ENCODE results near the gene KLHL2. TPM values are rescaled to one million over a fixed set of nuclear protein-coding genes. Genes with fewer than 3 reads are reported as not detected.

The KLHL2 gene
- total RNA-seq, 4 donors from 2014 or later: 16.8 to 26.7 (median 21.2) TPM

DNA sequence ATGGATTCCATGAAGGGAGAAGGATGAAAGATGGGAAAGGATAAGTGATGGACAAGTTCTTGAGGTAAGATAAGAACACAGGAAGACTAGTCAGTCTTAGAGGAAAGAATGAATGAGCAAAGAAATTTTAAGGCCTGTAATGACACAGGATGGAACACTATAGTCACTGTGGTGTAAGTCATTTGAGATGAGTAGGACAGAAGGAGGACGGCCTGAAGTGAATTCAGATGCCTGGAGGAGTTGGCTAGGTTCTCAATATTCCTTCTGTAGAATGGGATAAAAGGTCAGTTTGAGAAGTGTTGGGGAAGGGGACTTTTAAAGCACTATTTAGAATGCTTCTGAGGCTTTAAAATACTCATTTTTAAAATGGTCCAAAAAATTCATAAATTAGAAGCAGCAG, 124.0 kb downstream of the KLHL2 start:
- TF ChIP-seq, protein P1, sequence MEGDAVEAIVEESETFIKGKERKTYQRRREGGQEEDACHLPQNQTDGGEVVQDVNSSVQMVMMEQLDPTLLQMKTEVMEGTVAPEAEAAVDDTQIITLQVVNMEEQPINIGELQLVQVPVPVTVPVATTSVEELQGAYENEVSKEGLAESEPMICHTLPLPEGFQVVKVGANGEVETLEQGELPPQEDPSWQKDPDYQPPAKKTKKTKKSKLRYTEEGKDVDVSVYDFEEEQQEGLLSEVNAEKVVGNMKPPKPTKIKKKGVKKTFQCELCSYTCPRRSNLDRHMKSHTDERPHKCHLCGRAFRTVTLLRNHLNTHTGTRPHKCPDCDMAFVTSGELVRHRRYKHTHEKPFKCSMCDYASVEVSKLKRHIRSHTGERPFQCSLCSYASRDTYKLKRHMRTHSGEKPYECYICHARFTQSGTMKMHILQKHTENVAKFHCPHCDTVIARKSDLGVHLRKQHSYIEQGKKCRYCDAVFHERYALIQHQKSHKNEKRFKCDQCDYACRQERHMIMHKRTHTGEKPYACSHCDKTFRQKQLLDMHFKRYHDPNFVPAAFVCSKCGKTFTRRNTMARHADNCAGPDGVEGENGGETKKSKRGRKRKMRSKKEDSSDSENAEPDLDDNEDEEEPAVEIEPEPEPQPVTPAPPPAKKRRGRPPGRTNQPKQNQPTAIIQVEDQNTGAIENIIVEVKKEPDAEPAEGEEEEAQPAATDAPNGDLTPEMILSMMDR (IDR thresholded peaks at IDR 0.05; ENCODE audit: low read depth): no peak

DNA sequence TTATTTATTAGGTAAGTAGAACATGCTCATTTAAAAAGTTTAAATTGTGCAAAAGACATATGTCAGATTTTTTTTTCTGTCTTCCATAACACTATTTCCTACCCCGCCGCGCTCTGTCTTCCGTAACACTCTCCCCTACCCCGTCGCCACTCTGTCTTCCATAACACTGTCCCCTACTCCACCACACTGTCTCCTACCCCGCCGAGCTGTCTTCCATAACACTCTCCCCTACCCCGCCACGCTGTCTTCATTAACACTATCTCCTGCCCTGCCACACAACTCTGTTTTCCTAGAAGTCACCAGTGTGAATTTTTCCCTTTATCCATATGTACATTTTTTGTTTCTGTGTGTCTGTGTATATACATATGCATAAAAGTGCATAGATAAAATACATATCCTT, 124.5 kb downstream of the KLHL2 start:
- TF ChIP-seq, protein P1 (IDR thresholded peaks at IDR 0.05; ENCODE audit: low read depth): no peak

DNA sequence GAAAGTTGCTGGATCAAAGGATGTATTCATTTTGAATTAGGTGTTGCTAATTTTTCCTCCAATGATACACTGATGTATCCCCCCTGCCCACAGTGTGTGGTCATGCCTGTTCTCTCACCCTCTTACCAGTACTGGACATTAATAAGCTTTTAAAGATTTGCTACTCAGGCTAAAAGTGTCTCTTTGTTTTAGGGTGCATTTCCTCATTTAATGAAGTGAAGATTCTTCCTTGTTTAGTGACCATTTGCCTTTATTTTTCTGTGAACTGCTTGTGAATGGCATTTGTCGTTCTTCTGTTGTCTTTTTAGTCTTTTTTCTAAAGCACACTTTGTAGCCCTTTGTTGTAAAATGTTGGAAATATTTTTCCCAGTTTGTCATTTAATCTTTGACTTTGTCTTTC, 125.1 kb downstream of the KLHL2 start:
- TF ChIP-seq, protein P1 (IDR thresholded peaks at IDR 0.05; ENCODE audit: low read depth): no peak

DNA sequence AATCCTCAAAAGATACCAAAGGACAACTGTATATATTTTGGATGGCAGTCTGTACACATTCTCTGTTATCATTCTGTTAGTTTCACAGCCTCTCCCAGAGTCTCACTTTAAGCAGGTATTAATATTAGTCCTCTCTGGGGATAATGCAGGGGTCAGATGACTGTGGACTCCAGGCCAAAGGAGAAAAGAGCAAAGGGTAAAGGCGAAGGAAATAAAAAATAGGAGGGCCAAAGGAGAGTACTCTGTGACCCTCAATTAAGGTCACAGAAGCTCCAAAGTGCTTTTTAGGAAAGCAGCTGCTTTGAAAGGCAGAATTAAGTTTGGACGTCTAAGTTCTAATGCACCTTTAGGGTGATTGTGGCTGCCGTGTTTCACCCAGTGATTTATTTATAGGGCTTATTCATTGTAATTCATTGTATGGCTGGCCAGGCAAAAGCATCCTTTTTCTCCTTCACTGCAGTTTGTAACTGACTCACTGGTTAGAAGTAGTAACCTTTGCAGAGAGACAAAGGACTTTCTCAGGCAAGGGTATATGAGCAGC, 127.9 kb downstream of the KLHL2 start:
- TF ChIP-seq, protein P1 (IDR thresholded peaks at IDR 0.05; ENCODE audit: low read depth): no peak

DNA sequence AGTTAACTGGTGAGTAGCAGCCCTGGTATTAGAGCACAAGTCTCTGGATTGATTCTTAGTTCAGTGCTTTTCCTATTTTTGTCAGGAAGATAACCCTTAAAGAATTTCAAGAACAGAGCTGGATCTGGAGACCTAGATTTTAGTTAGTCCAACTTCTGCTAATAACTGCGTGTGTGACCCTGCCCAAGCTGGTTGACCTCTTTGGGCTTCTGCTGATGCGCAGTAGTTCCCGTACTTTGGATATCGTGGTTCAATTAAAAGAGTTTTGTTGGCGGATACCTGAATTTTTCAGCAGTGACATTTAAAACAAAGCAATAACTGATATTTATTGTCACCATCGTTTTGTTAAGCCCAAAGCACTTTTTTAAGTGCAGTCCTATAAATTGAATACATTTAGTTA, 129.4 kb downstream of the KLHL2 start:
- TF ChIP-seq, protein P1 (IDR thresholded peaks at IDR 0.05; ENCODE audit: low read depth): no peak

GRCh38 chr4:165343353-165344191, 136.2 kb downstream of the KLHL2 start:
- TF ChIP-seq, protein P1 (IDR thresholded peaks at IDR 0.05; ENCODE audit: low read depth): no peak

DNA sequence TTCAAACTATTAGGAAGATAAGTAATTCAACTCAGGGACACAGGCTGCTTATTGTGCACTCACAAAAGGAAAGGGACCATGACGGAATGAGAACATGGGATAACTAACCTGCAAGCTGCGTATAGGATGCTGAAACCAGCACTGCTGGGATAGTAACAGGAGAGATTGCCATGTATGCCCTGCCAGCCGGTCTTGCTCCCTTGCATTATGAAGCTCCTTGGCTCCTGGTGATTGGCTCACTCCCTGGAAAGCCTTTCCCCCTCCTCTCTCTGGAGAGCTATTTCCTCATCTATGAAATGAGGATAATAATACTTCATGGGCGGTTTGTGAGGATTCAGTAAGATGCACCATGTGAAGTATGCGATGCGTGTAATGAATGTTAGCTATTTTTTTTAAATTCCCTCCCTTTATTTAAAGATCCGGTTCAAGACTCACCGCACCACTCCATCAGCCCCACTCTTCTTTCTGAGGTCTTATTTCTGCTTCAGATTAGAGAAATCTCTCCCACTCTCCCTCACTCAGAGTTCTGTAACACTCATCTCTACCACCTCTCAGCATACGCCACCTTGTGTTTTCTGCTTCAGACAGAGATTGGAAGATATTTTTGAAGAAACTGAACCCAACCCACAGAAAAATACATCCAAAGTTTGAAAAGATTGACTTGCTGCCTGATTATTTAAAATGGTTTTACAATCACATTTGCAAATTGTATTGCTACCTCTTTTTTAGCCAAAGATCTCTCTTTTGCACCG, 138.5 kb downstream of the KLHL2 start:
- TF ChIP-seq, protein P1 (IDR thresholded peaks at IDR 0.05; ENCODE audit: low read depth): no peak

Data from subcutaneous adipose tissue (tissue), 4 donors.